ENCODE results near the gene NUP153. TPM values are rescaled to one million over a fixed set of nuclear protein-coding genes. Genes with fewer than 3 reads are reported as not detected.

NUP153 gene
- total and polyA plus RNA-seq, 7 donors = 6.6 to 31.4 (median 30.0) TPM

DNA sequence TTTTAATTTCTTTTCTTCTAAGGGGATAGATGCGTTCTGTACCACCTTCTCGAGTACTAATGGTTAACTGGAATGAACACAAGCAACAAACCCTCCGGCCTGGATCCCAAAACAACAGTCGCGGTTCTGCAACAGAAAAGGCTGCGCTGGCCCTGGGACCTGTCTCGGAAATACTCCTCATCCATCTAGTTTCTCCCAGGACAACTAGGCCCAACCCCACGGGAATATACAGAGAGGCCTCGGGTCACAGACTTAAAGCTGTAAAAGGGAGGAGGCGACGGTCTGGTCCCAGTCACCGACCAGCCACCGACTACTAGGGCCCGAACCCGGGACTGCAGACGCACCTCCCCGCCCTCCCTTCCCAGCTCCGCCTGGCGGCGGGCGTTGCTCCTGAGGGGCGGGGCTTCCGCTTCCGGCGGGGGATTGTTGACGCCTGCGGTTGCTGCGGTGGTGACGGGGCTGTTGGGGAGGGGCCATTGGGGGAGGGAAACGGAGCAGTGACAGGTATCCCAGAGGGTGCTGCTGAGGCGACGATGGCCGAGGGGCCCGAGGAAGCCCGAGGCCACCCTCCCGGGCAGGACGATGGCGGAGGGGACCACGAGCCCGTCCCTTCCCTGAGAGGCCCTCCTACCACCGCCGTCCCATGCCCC, 106.7 kb downstream of the NUP153 start, which contains the start of gene FAM8A1:
TSS of gene FAM8A1 (plus strand) at position 426 of the 650 bp plus-strand sequence. CDS start at position 534, 108 bp downstream.
- Histone ChIP-seq H3K36me3 (peaks cover 0 to 26% (median 0%) of the 10 kb centered on the region in 4 donors), H3K4me1 (peaks cover 0 to 23% (median 17%) of the 10 kb centered on the region in 4 donors), H3K9me3 (no peaks in the 10 kb centered on the region), H3K27ac (peak within 1 kb of the TSS; percentile 92 to 99 (median 96)), H3K27me3 (no peaks in the 10 kb centered on the region), H3K4me3 (peak within 1 kb of the TSS; percentile 82 to 100 (median 92))
- intact Hi-C loops (cut with DNase I) = loop anchor here (2.0 to 5.0 kb wide), 4 partner anchors 107 to 443 kb away; partner anchors contain the start of genes NUP153 and RBM24
- TF ChIP-seq EP300 (IDR thresholded peaks at IDR 0.05) = peak in 1 of 4 donors; percentile 70
- TF ChIP-seq, protein P1, sequence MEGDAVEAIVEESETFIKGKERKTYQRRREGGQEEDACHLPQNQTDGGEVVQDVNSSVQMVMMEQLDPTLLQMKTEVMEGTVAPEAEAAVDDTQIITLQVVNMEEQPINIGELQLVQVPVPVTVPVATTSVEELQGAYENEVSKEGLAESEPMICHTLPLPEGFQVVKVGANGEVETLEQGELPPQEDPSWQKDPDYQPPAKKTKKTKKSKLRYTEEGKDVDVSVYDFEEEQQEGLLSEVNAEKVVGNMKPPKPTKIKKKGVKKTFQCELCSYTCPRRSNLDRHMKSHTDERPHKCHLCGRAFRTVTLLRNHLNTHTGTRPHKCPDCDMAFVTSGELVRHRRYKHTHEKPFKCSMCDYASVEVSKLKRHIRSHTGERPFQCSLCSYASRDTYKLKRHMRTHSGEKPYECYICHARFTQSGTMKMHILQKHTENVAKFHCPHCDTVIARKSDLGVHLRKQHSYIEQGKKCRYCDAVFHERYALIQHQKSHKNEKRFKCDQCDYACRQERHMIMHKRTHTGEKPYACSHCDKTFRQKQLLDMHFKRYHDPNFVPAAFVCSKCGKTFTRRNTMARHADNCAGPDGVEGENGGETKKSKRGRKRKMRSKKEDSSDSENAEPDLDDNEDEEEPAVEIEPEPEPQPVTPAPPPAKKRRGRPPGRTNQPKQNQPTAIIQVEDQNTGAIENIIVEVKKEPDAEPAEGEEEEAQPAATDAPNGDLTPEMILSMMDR (IDR thresholded peaks at IDR 0.05) = peak; percentile 70 to 87 (median 78)
- TF ChIP-seq POLR2AphosphoS5 (IDR thresholded peaks at IDR 0.05) = peak; percentile 84 to 90 (median 89)
- TF ChIP-seq POLR2A (IDR thresholded peaks at IDR 0.05) = peak; percentile 62 to 82
- DNase-seq = peak; percentile 98
- 7 to 9% methylated on average over 42 of the region's 42 CpGs for WGBS, 2 donors

DNA sequence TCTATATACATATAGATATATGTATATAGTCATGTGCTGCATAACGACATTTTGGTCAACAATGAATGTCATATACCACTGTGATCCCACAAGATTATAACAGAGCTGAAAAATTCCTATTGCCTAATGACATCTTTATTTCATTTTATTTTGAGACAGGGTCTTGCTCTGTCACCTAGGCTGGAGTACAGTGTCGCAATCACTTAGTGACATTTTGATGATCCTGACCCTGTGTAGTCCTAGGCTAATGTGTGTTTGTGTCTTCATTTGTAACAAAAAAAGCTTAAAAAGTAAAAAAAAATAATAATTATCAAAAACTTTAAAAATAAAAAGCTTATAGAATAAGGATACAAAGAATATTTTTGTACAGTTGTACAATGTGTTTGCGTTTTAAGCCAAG, 110.6 kb downstream of the NUP153 start:
- intact Hi-C loops (cut with DNase I) = no loop called here
- WGBS, 2 donors = 94 to 96% methylated on average over 3 of the region's 3 CpGs
- Histone ChIP-seq H3K27ac (no peak overlapping the region), H3K4me3 (no peak overlapping the region), H3K9me3 (no peaks in the 10 kb centered on the region), H3K27me3 (no peaks in the 10 kb centered on the region), H3K4me1 (peaks cover 0 to 6% (median 2%) of the 10 kb centered on the region in 4 donors), H3K36me3 (no peaks in the 10 kb centered on the region)
- DNase-seq = no peak
- no peak for TF ChIP-seq POLR2A (IDR thresholded peaks at IDR 0.05)
- no peak for TF ChIP-seq EP300 (IDR thresholded peaks at IDR 0.05)
- TF ChIP-seq POLR2AphosphoS5 (IDR thresholded peaks at IDR 0.05) = no peak
- TF ChIP-seq, protein P1 (IDR thresholded peaks at IDR 0.05) = no peak

DNA sequence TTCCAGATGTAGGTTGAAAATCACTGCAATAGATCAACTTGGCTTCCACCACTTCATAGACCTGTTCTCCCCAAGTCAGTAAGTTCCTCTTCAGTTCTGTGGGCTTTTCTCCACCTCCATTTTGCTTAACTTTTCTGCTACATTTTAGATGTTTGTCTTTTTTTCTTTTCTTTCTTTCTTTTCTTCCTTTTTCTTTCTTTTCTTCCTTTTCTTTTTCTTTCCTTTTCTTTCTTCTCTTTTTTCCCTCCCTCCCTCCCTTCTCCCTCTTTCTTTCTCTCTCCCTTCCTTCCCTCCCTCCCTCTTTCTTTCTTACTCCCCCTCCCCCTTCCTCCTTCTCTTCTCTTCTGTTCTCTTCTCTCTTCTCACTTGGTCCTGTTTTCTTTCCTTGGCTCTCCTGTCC, 113.5 kb downstream of the NUP153 start:
- Histone ChIP-seq H3K4me1 (no peaks in the 10 kb centered on the region), H3K27me3 (no peaks in the 10 kb centered on the region), H3K4me3 (no peak overlapping the region), H3K36me3 (no peaks in the 10 kb centered on the region), H3K9me3 (no peaks in the 10 kb centered on the region), H3K27ac (no peak overlapping the region)
- TF ChIP-seq, protein P1 (IDR thresholded peaks at IDR 0.05) = no peak
- no peak for TF ChIP-seq POLR2AphosphoS5 (IDR thresholded peaks at IDR 0.05)
- TF ChIP-seq POLR2A (IDR thresholded peaks at IDR 0.05) = no peak
- no peak for TF ChIP-seq EP300 (IDR thresholded peaks at IDR 0.05)
- intact Hi-C loops (cut with DNase I) = no loop called here
- DNase-seq = no peak

DNA sequence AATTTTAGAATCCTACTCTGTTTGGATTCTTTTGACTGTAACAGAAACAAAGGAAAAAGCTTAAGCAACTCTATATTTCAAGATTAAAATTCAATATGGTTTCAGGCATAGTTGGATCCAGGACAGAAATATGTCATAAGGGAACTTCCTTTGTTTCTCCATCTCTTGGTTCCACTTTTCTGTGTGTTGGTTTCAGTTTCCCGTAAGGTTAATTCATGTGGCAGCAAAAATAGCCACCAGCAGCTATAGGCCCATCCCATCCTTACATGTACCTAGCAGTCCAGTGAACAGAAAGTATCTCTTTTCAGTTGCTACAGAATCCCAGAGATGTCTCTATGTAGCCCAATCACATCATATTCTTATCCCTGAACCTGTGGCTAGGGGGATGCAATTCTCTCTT, 115.4 kb downstream of the NUP153 start:
- 63 to 88% methylated on average over 1 of the region's 1 CpG for WGBS, 2 donors
- DNase-seq = no peak
- intact Hi-C loops (cut with DNase I) = no loop called here
- H3K36me3 ChIP-seq = no peaks in the 10 kb centered on the region
- TF ChIP-seq POLR2AphosphoS5 (IDR thresholded peaks at IDR 0.05) (no peak), EP300 (IDR thresholded peaks at IDR 0.05) (no peak), POLR2A (IDR thresholded peaks at IDR 0.05) (no peak)
- TF ChIP-seq, protein P1 (IDR thresholded peaks at IDR 0.05) = no peak
- H3K4me3 ChIP-seq = no peak overlapping the region
- no peak overlapping the region for H3K27ac ChIP-seq
- no peaks in the 10 kb centered on the region for H3K9me3 ChIP-seq
- no peaks in the 10 kb centered on the region for H3K4me1 ChIP-seq
- H3K27me3 ChIP-seq = no peaks in the 10 kb centered on the region

Measured in sigmoid colon (tissue), 7 donors.